ENCODE data around the gene MGA. TPM values are rescaled to one million over a fixed set of nuclear protein-coding genes. Genes with fewer than 3 reads are reported as not detected.

Gene MGA
- 9.4 TPM for polyA plus RNA-seq (2013, experiment 1 of 2)
- 9.0 TPM for polyA plus RNA-seq (2013, experiment 2 of 2)

DNA sequence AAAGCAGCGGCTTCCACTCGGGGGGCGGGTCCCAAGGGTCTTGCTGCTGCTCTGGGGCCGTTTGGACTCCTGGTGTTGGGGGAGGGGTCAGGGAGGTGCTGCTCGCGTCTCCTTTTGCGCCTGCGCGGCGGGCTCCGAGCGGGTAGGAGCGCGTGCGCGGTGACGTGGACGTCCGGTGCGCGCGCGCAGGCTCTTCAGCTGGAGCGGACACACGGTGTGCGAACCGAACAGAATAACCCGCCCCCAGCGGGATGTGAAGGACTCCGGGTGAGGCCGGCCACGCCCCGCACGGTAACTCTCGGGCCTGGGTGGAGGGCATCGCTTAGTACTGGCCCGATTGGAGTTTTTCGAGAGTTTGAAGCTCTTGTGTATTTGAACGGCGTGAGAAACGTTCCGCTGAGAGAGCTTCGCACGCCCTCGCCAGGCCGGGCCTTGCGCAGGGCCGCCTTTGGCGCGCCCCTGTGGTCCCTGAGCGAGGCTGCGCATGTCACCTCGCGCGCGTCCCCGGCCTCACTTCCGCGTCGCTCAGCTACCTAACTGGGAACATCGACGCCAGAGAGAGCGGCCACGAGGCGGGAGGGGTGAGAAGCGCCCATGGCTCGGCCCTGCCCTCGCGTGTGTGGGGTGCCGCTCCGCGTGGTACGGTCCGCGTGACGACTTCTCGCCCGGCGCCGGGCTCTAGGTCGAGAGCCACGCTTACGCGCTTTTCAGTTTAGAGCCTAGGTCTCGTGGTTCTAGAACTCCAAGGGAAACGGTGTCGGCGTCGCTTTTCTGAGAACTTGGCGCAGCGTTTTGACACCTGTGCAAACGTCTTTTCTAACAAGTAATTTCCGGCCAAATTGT lies at the start of gene MGA:
Gene MGA, plus strand, starts transcription at position 171 of the 843 bp plus-strand sequence.
- no CpG with 5 or more reads among the region's 93 CpGs for WGBS, 2 donors (ENCODE audit: extremely low coverage in 2 of 2, insufficient read length in 2 of 2, insufficient replicate concordance in 1 of 2)

GRCh38 chr15:41620536-41621199 lies 39.5 kb upstream of the MGA start:
- no peak overlapping the region for H3K27ac ChIP-seq (replicated peaks; ENCODE audit: low read length)
- H2AK5ac ChIP-seq (ENCODE audit: low read depth, low read length) = peak overlapping the region; percentile 81
- no peak overlapping the region for H3K9ac ChIP-seq (ENCODE audit: low read depth, low read length, poor library complexity)
- H2BK15ac ChIP-seq (ENCODE audit: low read length) = peak overlapping the region; percentile 89
- peak overlapping the region; percentile 98 for H3K18ac ChIP-seq (ENCODE audit: low read length)
- peaks cover 6 to 11% of the 10 kb centered on the region in 2 donors for H3K9me3 ChIP-seq (replicated peaks in 1 of 2; ENCODE audit: control insufficient read depth in 2 of 2, insufficient read depth in 1 of 2, low read depth in 1 of 2, low read length in 2 of 2)
- no peak overlapping the region for H2BK120ac ChIP-seq (ENCODE audit: low read depth, low read length)
- no peak overlapping the region for H4K8ac ChIP-seq (ENCODE audit: low read depth, low read length)
- H3K4ac ChIP-seq (ENCODE audit: low read length) = no peak overlapping the region
- H2BK5ac ChIP-seq (ENCODE audit: low read length) = no peak overlapping the region
- no peak overlapping the region for H2BK12ac ChIP-seq (ENCODE audit: low read length)
- no peaks in the 10 kb centered on the region for H3K79me1 ChIP-seq (ENCODE audit: low read depth, low read length)
- no CpG with 5 or more reads among the region's 18 CpGs for WGBS, 2 donors (ENCODE audit: extremely low coverage in 2 of 2, insufficient read length in 2 of 2, insufficient replicate concordance in 1 of 2)
- H3K4me2 ChIP-seq (ENCODE audit: insufficient read depth, low read length, poor library complexity, severe bottlenecking) = peak overlapping the region; percentile 61
- no peak overlapping the region for H4K91ac ChIP-seq (ENCODE audit: low read depth, low read length, poor library complexity)
- H3K27me3 ChIP-seq (ENCODE audit: control insufficient read depth in 3 of 3, insufficient read depth in 3 of 3, low read depth in 1 of 3, low read length in 3 of 3) = peaks cover 2 to 15% (median 4%) of the 10 kb centered on the region in 3 experiments
- peak; percentile 17 for DNase-seq (ENCODE audit: low spot score)
- peak overlapping the region; percentile 94 for H2AFZ ChIP-seq (ENCODE audit: low read length)
- H3K4me1 ChIP-seq (ENCODE audit: control insufficient read depth in 2 of 2, insufficient read depth in 1 of 2, low read depth in 1 of 2, low read length in 2 of 2) = peaks cover 2 to 4% of the 10 kb centered on the region in 2 donors
- no peak overlapping the region for H3K14ac ChIP-seq (ENCODE audit: low read length)
- H3K36me3 ChIP-seq (replicated peaks in 1 of 2; ENCODE audit: control insufficient read depth in 2 of 2, insufficient read depth in 2 of 2, low read length in 2 of 2) = no peaks in the 10 kb centered on the region
- no peak overlapping the region for H3K23ac ChIP-seq (ENCODE audit: low read depth, low read length, poor library complexity)
- H3K4me3 ChIP-seq (ENCODE audit: low read length in 2 of 2) = peak overlapping the region; percentile 57 to 74

More for the DNA sequence above, at the start of gene MGA:
- H3K23ac ChIP-seq (ENCODE audit: low read depth, low read length, poor library complexity) = peak within 1 kb of the TSS; percentile 98
- peaks cover 8% of the 10 kb centered on the region in 2 donors for H3K4me1 ChIP-seq (ENCODE audit: control insufficient read depth in 2 of 2, insufficient read depth in 1 of 2, low read depth in 1 of 2, low read length in 2 of 2)
- H4K8ac ChIP-seq (ENCODE audit: low read depth, low read length) = peak within 1 kb of the TSS; percentile 23
- H3K9me3 ChIP-seq (replicated peaks in 1 of 2; ENCODE audit: control insufficient read depth in 2 of 2, insufficient read depth in 1 of 2, low read depth in 1 of 2, low read length in 2 of 2) = peaks cover 2 to 7% of the 10 kb centered on the region in 2 donors
- DNase-seq (ENCODE audit: low spot score) = peak; percentile 93
- H4K91ac ChIP-seq (ENCODE audit: low read depth, low read length, poor library complexity) = peak within 1 kb of the TSS; percentile 64
- peaks cover 0 to 9% (median 0%) of the 10 kb centered on the region in 3 experiments for H3K27me3 ChIP-seq (ENCODE audit: control insufficient read depth in 3 of 3, insufficient read depth in 3 of 3, low read depth in 1 of 3, low read length in 3 of 3)
- H2AK5ac ChIP-seq (ENCODE audit: low read depth, low read length) = peak within 1 kb of the TSS; percentile 96
- H3K14ac ChIP-seq (ENCODE audit: low read length) = no peak within 1 kb of the TSS
- H2BK120ac ChIP-seq (ENCODE audit: low read depth, low read length) = peak within 1 kb of the TSS; percentile 91
- peak within 1 kb of the TSS; percentile 73 for H2BK12ac ChIP-seq (ENCODE audit: low read length)
- H3K4ac ChIP-seq (ENCODE audit: low read length) = peak within 1 kb of the TSS; percentile 10
- H3K27ac ChIP-seq (replicated peaks; ENCODE audit: low read length) = peak within 1 kb of the TSS; percentile 83
- H3K4me3 ChIP-seq (ENCODE audit: low read length in 2 of 2) = peak within 1 kb of the TSS; percentile 64 to 87
- H3K4me2 ChIP-seq (ENCODE audit: insufficient read depth, low read length, poor library complexity, severe bottlenecking) = peak within 1 kb of the TSS; percentile 95
- peak within 1 kb of the TSS; percentile 94 for H2BK15ac ChIP-seq (ENCODE audit: low read length)
- H3K36me3 ChIP-seq (replicated peaks in 1 of 2; ENCODE audit: control insufficient read depth in 2 of 2, insufficient read depth in 2 of 2, low read length in 2 of 2) = no peaks in the 10 kb centered on the region
- H2AFZ ChIP-seq (ENCODE audit: low read length) = peak within 1 kb of the TSS; percentile 91
- H3K18ac ChIP-seq (ENCODE audit: low read length) = peak within 1 kb of the TSS; percentile 95
- H3K9ac ChIP-seq (ENCODE audit: low read depth, low read length, poor library complexity) = peak within 1 kb of the TSS; percentile 85
- H2BK5ac ChIP-seq (ENCODE audit: low read length) = peak within 1 kb of the TSS; percentile 66
- peaks cover 9% of the 10 kb centered on the region for H3K79me1 ChIP-seq (ENCODE audit: low read depth, low read length)

DNA sequence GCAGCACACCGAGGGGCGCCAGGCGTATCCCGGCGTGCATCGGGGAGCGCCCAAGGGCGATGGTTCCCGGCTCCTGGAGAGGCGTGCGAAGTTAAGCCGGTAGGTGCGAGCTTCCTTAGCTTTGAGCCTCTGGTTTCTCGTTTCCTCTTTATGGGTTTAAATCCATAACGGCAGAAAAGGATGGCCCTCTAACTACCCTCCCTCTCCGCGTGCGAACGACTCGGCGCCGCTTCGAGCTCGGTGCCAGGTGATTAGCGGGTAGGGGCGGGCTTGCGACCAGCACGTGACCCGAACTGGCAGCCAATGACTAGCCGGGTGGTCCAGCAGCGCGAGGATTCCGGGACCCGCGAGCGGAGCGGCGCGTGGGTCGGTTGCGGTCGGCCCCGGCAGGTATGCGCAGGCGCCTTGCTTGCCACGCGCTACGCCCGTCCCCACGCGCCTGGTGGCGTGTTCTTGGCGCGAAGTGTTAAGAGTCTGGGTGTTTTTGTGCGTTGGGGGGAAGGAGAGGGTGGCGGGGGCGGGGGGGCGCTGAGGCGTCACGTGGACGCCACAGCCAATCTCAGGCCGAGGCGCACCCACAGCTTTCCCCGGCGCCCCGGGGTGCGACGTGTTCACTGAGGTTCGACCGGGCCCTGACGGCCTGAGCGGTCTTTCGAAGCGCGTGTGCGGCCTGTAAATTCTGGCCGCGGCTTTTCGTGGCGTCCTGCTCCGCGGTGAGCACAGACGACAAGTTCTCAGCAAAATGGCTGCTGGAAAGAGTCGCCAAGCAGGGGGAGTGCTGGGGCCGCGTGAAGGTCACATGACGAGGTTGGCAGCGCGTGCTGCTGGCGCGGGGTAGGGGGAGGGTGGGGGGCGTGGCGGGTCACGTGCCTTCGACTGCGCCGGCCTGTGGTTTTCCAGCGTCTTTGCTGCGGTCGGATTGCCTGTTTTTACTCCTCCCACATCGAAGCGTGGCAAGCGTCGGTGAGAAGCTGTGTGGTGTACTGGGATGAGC lies 38.7 kb upstream of the MGA start:
- Histone ChIP-seq H2BK5ac (ENCODE audit: low read length) (no peak overlapping the region), H3K79me1 (ENCODE audit: low read depth, low read length) (no peaks in the 10 kb centered on the region), H2BK120ac (ENCODE audit: low read depth, low read length) (peak overlapping the region; percentile 96), H3K4me1 (ENCODE audit: control insufficient read depth in 2 of 2, insufficient read depth in 1 of 2, low read depth in 1 of 2, low read length in 2 of 2) (peaks cover 2 to 4% of the 10 kb centered on the region in 2 donors), H3K36me3 (replicated peaks in 1 of 2; ENCODE audit: control insufficient read depth in 2 of 2, insufficient read depth in 2 of 2, low read length in 2 of 2) (no peaks in the 10 kb centered on the region), H3K4me3 (ENCODE audit: low read length in 2 of 2) (peak overlapping the region; percentile 57 to 74), H3K27ac (replicated peaks; ENCODE audit: low read length) (no peak overlapping the region), H3K4ac (ENCODE audit: low read length) (peak overlapping the region; percentile 97), H3K18ac (ENCODE audit: low read length) (peak overlapping the region; percentile 98), H3K14ac (ENCODE audit: low read length) (peak overlapping the region; percentile 89), H4K91ac (ENCODE audit: low read depth, low read length, poor library complexity) (peak overlapping the region; percentile 53), H4K8ac (ENCODE audit: low read depth, low read length) (peak overlapping the region; percentile 92), H2AFZ (ENCODE audit: low read length) (peak overlapping the region; percentile 94), H3K23ac (ENCODE audit: low read depth, low read length, poor library complexity) (peak overlapping the region; percentile 91), H3K4me2 (ENCODE audit: insufficient read depth, low read length, poor library complexity, severe bottlenecking) (peak overlapping the region; percentile 61), H2AK5ac (ENCODE audit: low read depth, low read length) (peak overlapping the region; percentile 81), H2BK12ac (ENCODE audit: low read length) (no peak overlapping the region), H3K9ac (ENCODE audit: low read depth, low read length, poor library complexity) (peak overlapping the region; percentile 21), H3K27me3 (ENCODE audit: control insufficient read depth in 3 of 3, insufficient read depth in 3 of 3, low read depth in 1 of 3, low read length in 3 of 3) (peaks cover 2 to 15% (median 4%) of the 10 kb centered on the region in 3 experiments), H2BK15ac (ENCODE audit: low read length) (peak overlapping the region; percentile 89), H3K9me3 (replicated peaks in 1 of 2; ENCODE audit: control insufficient read depth in 2 of 2, insufficient read depth in 1 of 2, low read depth in 1 of 2, low read length in 2 of 2) (peaks cover 6 to 11% of the 10 kb centered on the region in 2 donors)
- WGBS, 2 donors (ENCODE audit: extremely low coverage in 2 of 2, insufficient read length in 2 of 2, insufficient replicate concordance in 1 of 2) = no CpG with 5 or more reads among the region's 104 CpGs
- peak; percentile 40 for DNase-seq (ENCODE audit: low spot score)

Measured in neuronal stem cell (in vitro differentiated cells).